ENCODE results near the gene CACNB2.

GRCh38 chr10:18313626-18314025, 173.4 kb downstream of the CACNB2 start:
- TF ChIP-seq CTCF (IDR thresholded peaks at IDR 0.05) (no peak), POLR2AphosphoS5 (IDR thresholded peaks at IDR 0.05) (no peak), POLR2A (IDR thresholded peaks at IDR 0.05) (no peak)
